Measurements from ENCODE around the gene RHOB. TPM values are rescaled to one million over a fixed set of nuclear protein-coding genes. Genes with fewer than 3 reads are reported as not detected.

The RHOB gene
- total and polyA plus RNA-seq, 4 donors, result 82.6 to 634 (median 160) TPM

GRCh38 chr2:20410556-20411277 is 36.2 kb upstream of the RHOB start (continued):
- no peak for TF ChIP-seq CTCF (IDR thresholded peaks at IDR 0.05; ENCODE audit: low read depth, low read length, missing input control)
- no peak for TF ChIP-seq REST (IDR thresholded peaks at IDR 0.05)

- DNase-seq (ENCODE audit: low spot score), result peak; percentile 68
- 16% methylated on average over 3 of the region's 3 CpGs for WGBS
- Histone ChIP-seq H3K9ac (ENCODE audit: low read depth in 1 of 2, low read length in 2 of 2) (no peak overlapping the region), H3K4me1 (ENCODE audit: control insufficient read depth in 4 of 4, insufficient read depth in 4 of 4, low read length in 3 of 4) (peaks cover 0 to under 1% (median 0%) of the 10 kb centered on the region in 4 donors), H3K27ac (ENCODE audit: low read depth in 1 of 2, low read length in 2 of 2) (no peak overlapping the region), H3K4me3 (ENCODE audit: low read depth in 1 of 3, low read length in 3 of 3) (no peak overlapping the region), H3K9me3 (ENCODE audit: control insufficient read depth in 4 of 4, low read length in 3 of 4) (peaks cover 0 to 7% (median 0%) of the 10 kb centered on the region in 4 donors), H3K27me3 (ENCODE audit: control insufficient read depth in 4 of 4, insufficient read depth in 4 of 4, low read length in 3 of 4) (no peaks in the 10 kb centered on the region), H3K36me3 (ENCODE audit: control insufficient read depth in 4 of 4, insufficient read depth in 3 of 4, low read depth in 1 of 4, low read length in 3 of 4) (no peaks in the 10 kb centered on the region)
- TF ChIP-seq SP1 (IDR thresholded peaks at IDR 0.05) (peak; percentile 23), CTCF (IDR thresholded peaks at IDR 0.05; ENCODE audit: low read depth, low read length, missing input control) (peak; percentile 87), TAF1 (conservative IDR thresholded peaks at IDR 0.05) (no peak), HNF4A (conservative IDR thresholded peaks at IDR 0.05) (peak in 1 of 2 donors; percentile 35), YY1 (IDR thresholded peaks at IDR 0.05) (peak; percentile 19), RXRA (IDR thresholded peaks at IDR 0.05) (peak; percentile 30 to 52), ATF3 (IDR thresholded peaks at IDR 0.05) (no peak), RAD21 (IDR thresholded peaks at IDR 0.05) (peak; percentile 87 to 95), FOXA2 (IDR thresholded peaks at IDR 0.05) (peak; percentile 73)
These were observed 35.4 kb upstream of the RHOB start for GRCh38 chr2:20411361-20411894.

- H3K36me3 ChIP-seq (ENCODE audit: control insufficient read depth in 4 of 4, insufficient read depth in 3 of 4, low read depth in 1 of 4, low read length in 3 of 4), result no peaks in the 10 kb centered on the region
- H3K27ac ChIP-seq (ENCODE audit: low read depth in 1 of 2, low read length in 2 of 2), result no peak overlapping the region
These were observed 32.1 kb upstream of the RHOB start for GRCh38 chr2:20414806-20415205.

More at GRCh38 chr2:20414806-20415205, 32.1 kb upstream of the RHOB start:
- H3K4me3 ChIP-seq (ENCODE audit: low read depth in 1 of 3, low read length in 3 of 3), result no peak overlapping the region
- no peak overlapping the region for H3K9ac ChIP-seq (ENCODE audit: low read depth in 1 of 2, low read length in 2 of 2)
- no peaks in the 10 kb centered on the region for H3K9me3 ChIP-seq (ENCODE audit: control insufficient read depth in 4 of 4, low read length in 3 of 4)
- H3K27me3 ChIP-seq (ENCODE audit: control insufficient read depth in 4 of 4, insufficient read depth in 4 of 4, low read length in 3 of 4), result no peaks in the 10 kb centered on the region
- 89% methylated on average over 3 of the region's 3 CpGs for WGBS
- TF ChIP-seq GABPA (IDR thresholded peaks at IDR 0.05 in 1 of 2, conservative IDR thresholded peaks at IDR 0.05 in 1 of 2), result no peak
- TF ChIP-seq TAF1 (conservative IDR thresholded peaks at IDR 0.05), result no peak
- TF ChIP-seq NR2F2 (IDR thresholded peaks at IDR 0.05), result no peak
- no peak for TF ChIP-seq SP1 (IDR thresholded peaks at IDR 0.05)
- TF ChIP-seq HNF4A (conservative IDR thresholded peaks at IDR 0.05), result no peak
- no peak for TF ChIP-seq REST (IDR thresholded peaks at IDR 0.05)
- no peak for TF ChIP-seq RAD21 (IDR thresholded peaks at IDR 0.05)
- no peak for TF ChIP-seq HNF4G (IDR thresholded peaks at IDR 0.05)
- TF ChIP-seq JUND (IDR thresholded peaks at IDR 0.05), result no peak
- no peak for TF ChIP-seq EGR1 (IDR thresholded peaks at IDR 0.05; ENCODE audit: low read depth in 2 of 2)
- no peak for TF ChIP-seq ATF3 (IDR thresholded peaks at IDR 0.05)
- peak; percentile 27 for DNase-seq (ENCODE audit: low spot score)
- H3K4me1 ChIP-seq (ENCODE audit: control insufficient read depth in 4 of 4, insufficient read depth in 4 of 4, low read length in 3 of 4), result peaks cover 5 to 23% (median 20%) of the 10 kb centered on the region in 4 donors

Measured in liver (tissue), 9 donors.